A549 treated with GW870086 at 1 μM for 4 hours (cell line): Measurements from ENCODE around the gene OR1D2. TPM values are rescaled to one million over a fixed set of nuclear protein-coding genes. Genes with fewer than 3 reads are reported as not detected.

Experiments
- total RNA-seq: library from RNA; stranded (reverse); fragments of 200-300 nt; extraction: Qiagen RNA extraction; gene quantifications from 5 replicates; pipeline ENCODE4 v1.2.3, GENCODE V29; 2022; ENCODE audit warnings: low read depth

The OR1D2 gene, protein sequence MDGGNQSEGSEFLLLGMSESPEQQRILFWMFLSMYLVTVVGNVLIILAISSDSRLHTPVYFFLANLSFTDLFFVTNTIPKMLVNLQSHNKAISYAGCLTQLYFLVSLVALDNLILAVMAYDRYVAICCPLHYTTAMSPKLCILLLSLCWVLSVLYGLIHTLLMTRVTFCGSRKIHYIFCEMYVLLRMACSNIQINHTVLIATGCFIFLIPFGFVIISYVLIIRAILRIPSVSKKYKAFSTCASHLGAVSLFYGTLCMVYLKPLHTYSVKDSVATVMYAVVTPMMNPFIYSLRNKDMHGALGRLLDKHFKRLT
- total RNA-seq, result not detected in 5 replicates

GRCh38 chr17:3104322-3104721 is at the start of gene OR1D2:
Gene OR1D2 (minus strand): TSS chr17:3104422. CDS start chr17:3092996, 11,426 bp downstream.

DNA sequence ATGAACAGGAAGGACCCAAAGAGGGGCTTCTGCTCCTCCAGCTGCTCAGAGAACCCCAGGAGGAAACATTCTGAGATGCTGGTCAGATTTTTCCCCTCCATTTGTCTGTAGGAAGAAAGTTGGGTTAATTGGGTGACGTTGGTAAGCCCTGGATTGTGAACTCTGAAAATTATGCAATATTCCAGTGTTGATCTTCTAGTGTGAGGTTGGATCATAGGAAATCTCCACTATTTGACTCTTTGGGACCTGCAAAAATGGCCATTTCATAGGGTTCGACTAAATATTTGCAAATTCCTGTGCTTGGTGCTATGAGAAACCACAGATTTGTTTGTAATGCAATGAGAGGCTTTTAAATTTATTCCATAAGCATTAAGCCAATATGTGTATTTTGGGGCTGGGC is 23.2 kb upstream of the OR1D2 start, which contains the start of gene OR1G1:
TSS of gene OR1G1 (minus strand) at position 101 of the 400 bp plus-strand sequence. CDS start at position 101, 0 bp downstream.

GRCh38 chr17:3063507-3063906 is 40.7 kb downstream of the OR1D2 start, which contains the start of gene OR1D5:
Gene OR1D5 (minus strand): TSS chr17:3063607. CDS start chr17:3063607, 0 bp downstream.

Other genes starting within 250 kb of the OR1D2 start
- gene OR1D5, start 40.8 kb downstream of the OR1D2 start, total RNA-seq, result not detected in 5 replicates
- not detected in 5 replicates for gene OR1G1, start 23.1 kb upstream of the OR1D2 start, total RNA-seq
- gene OR1A2, start 93.1 kb upstream of the OR1D2 start, total RNA-seq, result not detected in 5 replicates
- gene OR1A1, start 103.2 kb upstream of the OR1D2 start, total RNA-seq, result not detected in 5 replicates
- not detected in 5 replicates for gene OR3A1, start 193.9 kb upstream of the OR1D2 start, total RNA-seq